HepG2 (cell line): Measurements from ENCODE around the gene PCBP1.

Experiments used
- ZNF138 ChIP-seq: sonication (generic); formaldehyde crosslinking; IDR thresholded peaks from 2 replicates; pipeline ENCODE4 v1.5.0; 2020; ENCODE audit warnings: mild to moderate bottlenecking, low read depth, missing genetic modification reagents
- ZNF766 ChIP-seq: sonication (generic); formaldehyde crosslinking; IDR thresholded peaks from 2 replicates; pipeline ENCODE4 v1.5.0; 2020; ENCODE audit warnings: missing genetic modification reagents, borderline replicate concordance

GRCh38 chr2:70128005-70128404, 40.7 kb downstream of the PCBP1 start:
- TF ChIP-seq ZNF766 = no peak
- TF ChIP-seq ZNF138 (CRISPR knock-in tag) = no peak
